Heart left ventricle (tissue), 16 donors: ENCODE results near the gene LIN9. TPM values are rescaled to one million over a fixed set of nuclear protein-coding genes. Genes with fewer than 3 reads are reported as not detected.

Experiments
- ATAC-seq, 4 donors: fragments of 200-7000 bp; cut with Tn5 transposase; one replicate each; pipeline ENCODE4 v1.9.1; 2020 to 2022; ENCODE audit warnings: moderate library complexity in 4 of 4, mild to moderate bottlenecking in 3 of 4, moderate number of reproducible peaks in 1 of 4
- DNase-seq, 5 donors: peaks; one replicate each; pipeline ENCODE4 v3.0.0-alpha.2; 2020
- H3K27ac ChIP-seq, 12 donors: fragments of 200-600 bp; sonication (generic) in 4 of 12; one replicate each; pipeline versions ENCODE4 v1.5.0 to v1.8.0; 2016 to 2022; ENCODE audit warnings: mild to moderate bottlenecking in 2 of 12
- H3K27me3 ChIP-seq, 9 donors: fragments of 200-600 bp; sonication (generic) in 2 of 9; one replicate each; pipeline versions ENCODE4 v1.5.1 to v1.8.0; 2016 to 2022; ENCODE audit warnings: mild to moderate bottlenecking in 3 of 9
- H3K36me3 ChIP-seq, 9 donors: fragments of 200-600 bp; sonication (generic) in 2 of 9; one replicate each; pipeline versions ENCODE4 v1.5.0 to v1.8.0; 2018 to 2022; ENCODE audit warnings: mild to moderate bottlenecking in 2 of 9
- H3K4me1 ChIP-seq, 12 donors: fragments of 200-600 bp; sonication (generic) in 4 of 12; one replicate each; pipeline versions ENCODE4 v1.5.0 to v1.8.0; 2016 to 2022; ENCODE audit warnings: mild to moderate bottlenecking in 3 of 12
- H3K4me3 ChIP-seq, 12 donors: fragments of 200-600 bp; sonication (generic) in 4 of 12; one replicate each; pipeline versions ENCODE4 v1.5.0 to v1.8.0; 2017 to 2022; ENCODE audit warnings: mild to moderate bottlenecking in 9 of 12, moderate library complexity in 4 of 12
- H3K9me3 ChIP-seq, 12 donors: fragments of 200-600 bp; sonication (generic) in 4 of 12; one replicate each; pipeline versions ENCODE4 v1.5.0 to v1.8.0; 2016 to 2022; ENCODE audit warnings: mild to moderate bottlenecking in 1 of 12
- POLR2A ChIP-seq, 2 donors: fragments of 450-650 bp; IDR thresholded peaks; one replicate each; pipeline ENCODE4 v1.6.1; 2017; ENCODE audit warnings: antibody characterized with exemption in 2 of 2, mild to moderate bottlenecking in 2 of 2, moderate library complexity in 2 of 2
- WGBS, 4 donors: extraction: QIAGEN DNeasy Blood & Tissue Kit in 2 of 4; methylation state at CpG; one replicate each; pipeline versions ENCODE4 v1.1.5 to v1.1.7; 2013 to 2018; 5-methylcytosine and 5-hydroxymethylcytosine counted together
- intact Hi-C, 10 donors: fragments of 100-400 bp; cut with DNase I; formaldehyde crosslinking; loops; one replicate each; pipeline versions ENCODE4 v1.11.1 to v1.14.2; 2022
- polyA plus RNA-seq, 2 donors: library from polyadenylated mRNA; stranded (reverse); fragments of 200-250 nt; gene quantifications; one replicate each; pipeline ENCODE4 v1.2.3, GENCODE V29; 2013
- total RNA-seq, 9 donors: library from RNA; depleted of rRNA in 2 of 9; stranded (reverse); fragments of >200 nt in 2 of 9; fragmentation: NEBNext Ultra II Directional in 3 of 9; extraction: Animal tissue kit (Norgen Biotek cat#: 25700) in 3 of 9; gene quantifications; one replicate each; pipeline versions ENCODE4 v1.1.0 to v1.2.4, GENCODE V29; 2016 to 2023
- TF ChIP-seq, protein P1 (sequence below), 12 donors: fragments of 200-600 bp; sonication (generic) in 4 of 12; IDR thresholded peaks; one replicate each; pipeline versions ENCODE4 v1.5.0 to v1.8.0; 2018 to 2022; ENCODE audit warnings: antibody characterized with exemption in 12 of 12, mild to moderate bottlenecking in 5 of 12
- donor health status: ischemic (EF 13 %, LVEDD 7.1; RV severe dilation, severe dysfunction).
- donor health status: healthy with polysubstance abuse.
- donor health status: DM: no; HTN: yes; CAD: no.
- donor health status: DM: no; HTN: no; CAD: no.
- donor health status: ischemic (EF 25% LVEDD 6.9; RV normal size, moderate dysfunction).
- donor health status: ischemic (EF 25% LVEDD 5.7; RV mildly dilated, moderate dysfunction).
- donor health status: healthy.
- donor health status: DM: yes; HTN: yes; CAD: no.
- donor health status: ischemic (EF 35%, LVEDD 5.7; RV mildly dilated, moderate dysfunction).
- donor health status: nonischemic (EF 11% LVEDD 7.7; RV severe dilation, severe dysfunction).
- donor health status: DM: yes; HTN: yes; CAD: no.
- donor health status: PGD.
- donor health status: ischemic (EF 29% LVEDD 5.4; RV normal size, mild dysfunction).
- donor health status: nonischemic (EF 23%, LVEDD 6.1; RV moderate dilation, normal function).

LIN9 gene
- total and polyA plus RNA-seq, 11 donors, result 10.9 to 21.0 (median 17.7) TPM

DNA sequence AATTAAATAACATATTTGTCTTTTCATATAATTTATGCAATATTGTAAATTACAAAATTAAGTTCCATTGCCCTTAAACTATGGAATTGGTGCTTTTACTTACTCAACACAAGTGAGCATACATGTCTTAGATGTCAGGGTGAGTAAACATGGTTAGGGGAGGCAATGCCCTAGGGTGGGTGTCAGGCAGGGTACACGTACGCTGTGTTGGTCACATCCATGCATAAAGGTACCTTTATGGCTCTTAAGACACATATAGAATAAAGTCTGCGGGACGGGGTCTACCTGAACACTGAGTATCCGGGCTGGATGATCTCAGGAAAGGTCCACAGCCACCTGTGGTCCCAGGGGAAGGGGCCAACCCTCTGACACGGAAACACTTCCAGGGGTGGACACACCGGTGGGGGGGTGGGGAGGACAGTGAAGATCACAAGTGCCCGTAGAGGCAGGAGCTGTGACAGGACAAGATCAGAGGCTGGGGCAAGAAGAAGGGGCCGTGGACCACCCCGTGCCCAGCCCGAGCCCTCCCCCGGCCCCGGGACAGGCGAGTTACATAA is 720 bp downstream of the LIN9 start:
- intact Hi-C loops, result loop anchor here in 1 of 10 donors (5.0 kb wide), 1 partner anchor 99 kb away; the partner anchor contains the start of gene PARP1
- no peaks in the 10 kb centered on the region for H3K9me3 ChIP-seq
- no peaks in the 10 kb centered on the region for H3K36me3 ChIP-seq
- no peaks in the 10 kb centered on the region for H3K27me3 ChIP-seq
- ATAC-seq (peak; percentile 12 to 58 (median 40)), DNase-seq (peak in 4 of 5 donors; percentile 42 to 70 (median 44))
- H3K27ac ChIP-seq, result peak overlapping the region; percentile 78 to 98 (median 90)
- H3K4me1 ChIP-seq, result peaks cover 0 to 35% (median 13%) of the 10 kb centered on the region in 12 donors
- peak overlapping the region; percentile 74 to 100 (median 96) for H3K4me3 ChIP-seq
- no peak for TF ChIP-seq POLR2A (IDR thresholded peaks at IDR 0.05)
- TF ChIP-seq, protein P1, sequence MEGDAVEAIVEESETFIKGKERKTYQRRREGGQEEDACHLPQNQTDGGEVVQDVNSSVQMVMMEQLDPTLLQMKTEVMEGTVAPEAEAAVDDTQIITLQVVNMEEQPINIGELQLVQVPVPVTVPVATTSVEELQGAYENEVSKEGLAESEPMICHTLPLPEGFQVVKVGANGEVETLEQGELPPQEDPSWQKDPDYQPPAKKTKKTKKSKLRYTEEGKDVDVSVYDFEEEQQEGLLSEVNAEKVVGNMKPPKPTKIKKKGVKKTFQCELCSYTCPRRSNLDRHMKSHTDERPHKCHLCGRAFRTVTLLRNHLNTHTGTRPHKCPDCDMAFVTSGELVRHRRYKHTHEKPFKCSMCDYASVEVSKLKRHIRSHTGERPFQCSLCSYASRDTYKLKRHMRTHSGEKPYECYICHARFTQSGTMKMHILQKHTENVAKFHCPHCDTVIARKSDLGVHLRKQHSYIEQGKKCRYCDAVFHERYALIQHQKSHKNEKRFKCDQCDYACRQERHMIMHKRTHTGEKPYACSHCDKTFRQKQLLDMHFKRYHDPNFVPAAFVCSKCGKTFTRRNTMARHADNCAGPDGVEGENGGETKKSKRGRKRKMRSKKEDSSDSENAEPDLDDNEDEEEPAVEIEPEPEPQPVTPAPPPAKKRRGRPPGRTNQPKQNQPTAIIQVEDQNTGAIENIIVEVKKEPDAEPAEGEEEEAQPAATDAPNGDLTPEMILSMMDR (IDR thresholded peaks at IDR 0.05), result no peak
- 4 to 11% (median 6%) methylated on average over 5 to 14 of the region's 14 CpGs for WGBS, 4 donors

DNA sequence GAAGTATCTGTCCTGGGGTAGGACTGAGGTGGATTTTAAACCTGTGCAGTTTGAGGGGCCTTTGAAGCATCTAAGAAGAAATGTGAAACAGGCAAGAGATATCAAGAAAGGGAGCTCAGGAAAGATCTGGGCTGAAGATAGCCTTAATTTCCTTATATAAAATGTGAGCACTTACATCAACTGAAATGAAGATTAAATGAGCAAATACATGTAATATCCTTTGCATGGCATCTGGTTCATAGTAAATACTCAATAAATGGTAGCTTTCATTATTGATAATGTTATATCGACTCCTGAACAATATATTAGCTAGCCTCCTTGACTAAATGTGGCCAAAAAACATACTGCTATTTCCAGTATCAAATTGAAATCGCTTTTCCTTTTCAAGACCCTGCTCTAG is 2.5 kb downstream of the LIN9 start:
- DNase-seq, result no peak
- no peak for TF ChIP-seq POLR2A (IDR thresholded peaks at IDR 0.05)
- TF ChIP-seq, protein P1 (IDR thresholded peaks at IDR 0.05), result no peak
- intact Hi-C loops, result loop anchor here in 1 of 10 donors (5.0 kb wide), 1 partner anchor 101 kb away; the partner anchor contains the start of gene PARP1
- Histone ChIP-seq H3K27ac (peak overlapping the region; percentile 15 to 98 (median 89)), H3K36me3 (no peaks in the 10 kb centered on the region), H3K4me1 (peaks cover 0 to 41% (median 14%) of the 10 kb centered on the region in 12 donors), H3K4me3 (no peak overlapping the region), H3K9me3 (no peaks in the 10 kb centered on the region), H3K27me3 (no peaks in the 10 kb centered on the region)
- 89 to 94% (median 92%) methylated on average over 2 of the region's 2 CpGs for WGBS, 4 donors
- no peak for ATAC-seq

DNA sequence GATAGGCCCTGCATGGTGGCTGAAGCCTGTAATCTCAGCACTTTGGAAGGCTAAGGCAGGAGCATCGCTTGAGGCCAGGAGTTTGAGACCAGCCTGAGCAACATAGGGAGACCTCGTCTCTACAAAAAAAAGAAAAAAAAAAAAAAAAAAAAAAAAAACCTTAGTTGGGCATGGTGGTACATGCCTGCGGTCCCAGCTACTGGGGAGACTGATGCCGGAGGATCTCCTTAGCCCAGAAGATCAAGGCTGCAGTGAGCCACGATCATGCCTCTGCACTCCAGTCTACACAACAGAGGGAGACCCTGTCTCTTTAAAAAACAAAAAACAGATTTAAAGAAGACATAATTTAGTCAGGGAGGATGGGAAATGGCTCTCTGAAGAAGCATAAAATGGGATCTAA is 3.8 kb downstream of the LIN9 start:
- no peak for TF ChIP-seq POLR2A (IDR thresholded peaks at IDR 0.05)
- TF ChIP-seq, protein P1 (IDR thresholded peaks at IDR 0.05), result no peak
- DNase-seq (no peak), ATAC-seq (no peak)
- H3K27me3 ChIP-seq, result no peaks in the 10 kb centered on the region
- 84 to 91% (median 87%) methylated on average over 5 of the region's 5 CpGs for WGBS, 4 donors
- peaks cover 0 to 6% (median 0%) of the 10 kb centered on the region in 9 donors for H3K36me3 ChIP-seq
- no peaks in the 10 kb centered on the region for H3K9me3 ChIP-seq
- intact Hi-C loops, result loop anchor here in 1 of 10 donors (5.0 kb wide), 1 partner anchor 102 kb away; the partner anchor contains the start of gene PARP1
- H3K4me3 ChIP-seq, result no peak overlapping the region
- H3K27ac ChIP-seq, result peak overlapping the region in 9 of 12 donors; percentile 64 to 98 (median 90)
- peaks cover 0 to 42% (median 14%) of the 10 kb centered on the region in 12 donors for H3K4me1 ChIP-seq

DNA sequence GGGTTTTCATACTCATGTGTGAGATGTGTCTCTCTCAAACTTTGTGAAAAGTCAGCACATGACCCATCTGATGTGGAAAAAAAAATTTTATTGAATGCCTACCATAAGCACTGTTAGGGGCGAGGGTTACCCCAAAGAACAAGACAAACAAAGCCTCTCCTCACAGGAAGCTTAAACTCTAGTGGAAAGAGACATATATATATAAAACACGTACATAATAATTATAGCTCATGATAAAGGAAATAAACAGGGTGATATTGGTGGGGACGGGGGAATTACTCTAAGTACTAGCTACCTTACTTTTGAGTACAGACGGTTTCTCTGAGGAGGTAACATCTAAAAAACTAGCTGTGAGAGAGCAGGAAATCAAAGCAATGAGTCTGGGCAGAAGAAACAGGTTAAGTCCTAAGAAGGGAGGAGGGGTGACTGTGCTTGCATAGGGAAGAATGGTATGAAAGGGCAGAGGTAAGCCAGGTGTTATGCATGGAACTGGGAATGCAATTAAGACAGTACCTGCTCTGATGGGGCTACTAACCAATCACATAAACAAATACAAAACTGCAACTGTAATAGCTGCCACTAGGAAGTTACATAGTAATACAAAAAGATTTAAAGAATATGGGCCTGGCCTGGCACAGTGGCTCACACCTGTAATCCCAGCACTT is 4.5 kb downstream of the LIN9 start:
- Histone ChIP-seq H3K4me3 (no peak overlapping the region), H3K4me1 (peaks cover 0 to 36% (median 10%) of the 10 kb centered on the region in 12 donors), H3K27me3 (no peaks in the 10 kb centered on the region), H3K9me3 (no peaks in the 10 kb centered on the region), H3K27ac (peak overlapping the region in 7 of 12 donors; percentile 7 to 98 (median 42)), H3K36me3 (peaks cover 0 to 9% (median 0%) of the 10 kb centered on the region in 9 donors)
- ATAC-seq (no peak), DNase-seq (no peak)
- TF ChIP-seq, protein P1 (IDR thresholded peaks at IDR 0.05), result no peak
- no peak for TF ChIP-seq POLR2A (IDR thresholded peaks at IDR 0.05)
- intact Hi-C loops, result no loop called here
- WGBS, 4 donors, result 70 to 85% (median 77%) methylated on average over 4 of the region's 4 CpGs
